ENCODE data around the gene MAFG. TPM values are rescaled to one million over a fixed set of nuclear protein-coding genes. Genes with fewer than 3 reads are reported as not detected.

MAFG gene
- total and polyA plus RNA-seq, 2 of the 13 experiments (the other 11 are each of a cell fraction or from before 2014, with no cell fraction given), result 14.5 to 20.0 TPM

DNA sequence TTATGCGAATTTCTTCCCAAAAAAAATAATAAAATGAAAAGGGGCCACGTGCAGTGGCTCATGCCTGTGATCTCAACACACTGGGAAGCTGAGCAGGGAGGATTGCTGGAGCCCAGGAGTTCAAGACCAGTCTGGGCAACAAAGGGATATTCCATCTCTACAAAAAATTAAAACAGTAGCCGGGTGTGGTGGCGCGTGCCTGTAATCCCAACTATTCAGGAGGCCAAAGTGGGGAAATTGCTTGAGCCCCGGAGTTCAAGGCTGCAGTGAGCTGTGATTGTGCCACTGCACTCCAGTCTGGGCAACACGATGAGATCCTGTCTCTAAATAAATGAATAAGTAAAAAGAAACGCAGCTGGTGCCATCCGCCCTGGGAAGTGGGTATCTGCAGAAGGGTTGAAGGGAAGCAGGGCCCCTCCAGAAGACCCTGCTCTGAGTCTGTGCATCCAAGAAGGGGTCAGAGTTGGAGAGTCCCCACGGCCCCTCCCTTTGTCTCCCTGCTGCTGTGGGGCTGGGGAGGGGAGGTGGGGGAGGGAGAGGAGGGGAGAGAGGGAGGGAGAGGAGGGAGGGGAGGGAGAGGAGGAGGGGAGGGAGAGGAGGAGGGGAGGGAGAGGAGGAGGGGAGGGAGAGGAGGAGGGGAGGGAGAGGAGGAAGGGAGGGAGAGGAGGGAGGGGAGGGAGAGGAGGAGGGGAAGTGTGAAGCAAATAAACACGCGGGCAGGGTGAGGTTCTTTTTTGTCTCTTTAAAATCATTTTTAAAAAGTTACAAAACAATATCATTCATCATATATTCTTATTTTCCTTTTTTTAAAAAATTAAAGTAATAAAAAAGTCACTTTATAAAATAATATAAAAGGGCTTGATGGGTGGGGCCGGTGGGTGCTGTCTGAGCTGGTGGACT is 24.5 kb upstream of the MAFG start (continued):
- TF ChIP-seq, protein P1, sequence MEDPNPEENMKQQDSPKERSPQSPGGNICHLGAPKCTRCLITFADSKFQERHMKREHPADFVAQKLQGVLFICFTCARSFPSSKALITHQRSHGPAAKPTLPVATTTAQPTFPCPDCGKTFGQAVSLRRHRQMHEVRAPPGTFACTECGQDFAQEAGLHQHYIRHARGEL (CRISPR knock-in tag; IDR thresholded peaks at IDR 0.05), result no peak
- TF ChIP-seq KDM2A (CRISPR knock-in tag; IDR thresholded peaks at IDR 0.05; ENCODE audit: borderline replicate concordance, low read depth) (peak; percentile 60), REL (CRISPR knock-in tag; conservative IDR thresholded peaks at IDR 0.05) (no peak), SOX6 (IDR thresholded peaks at IDR 0.05) (no peak), SOX6 (CRISPR knock-in tag; IDR thresholded peaks at IDR 0.05) (no peak), AGO2 (optimal IDR thresholded peaks at IDR 0.05; ENCODE audit: low read depth, low read length) (peak; percentile 60), HIC2 (CRISPR knock-in tag; IDR thresholded peaks at IDR 0.05; ENCODE audit: low read depth) (no peak), ZFP90 (CRISPR knock-in tag; IDR thresholded peaks at IDR 0.05; ENCODE audit: borderline replicate concordance) (no peak), MAF1 (CRISPR knock-in tag; IDR thresholded peaks at IDR 0.05; ENCODE audit: borderline replicate concordance) (no peak), CBX1 (IDR thresholded peaks at IDR 0.05; ENCODE audit: low read depth) (no peak), ZNF441 (CRISPR knock-in tag; IDR thresholded peaks at IDR 0.05; ENCODE audit: borderline replicate concordance) (no peak), ZNF737 (CRISPR knock-in tag; IDR thresholded peaks at IDR 0.05; ENCODE audit: borderline replicate concordance) (no peak), CEBPG (CRISPR knock-in tag; IDR thresholded peaks at IDR 0.05) (no peak), ZNF276 (CRISPR knock-in tag; IDR thresholded peaks at IDR 0.05; ENCODE audit: low read depth) (no peak), KDM5A (IDR thresholded peaks at IDR 0.05; ENCODE audit: borderline replicate concordance, low read length) (no peak), GLI4 (CRISPR knock-in tag; IDR thresholded peaks at IDR 0.05; ENCODE audit: borderline replicate concordance) (no peak), PLSCR1 (CRISPR knock-in tag; IDR thresholded peaks at IDR 0.05; ENCODE audit: borderline replicate concordance) (no peak), ZNF225 (CRISPR knock-in tag; IDR thresholded peaks at IDR 0.05) (no peak), FOXO1 (CRISPR knock-in tag; IDR thresholded peaks at IDR 0.05) (no peak), POLR2AphosphoS2 (IDR thresholded peaks at IDR 0.05; ENCODE audit: low read depth, low read length) (peak; percentile 48; the same call in 1 of the 2 replicates), SNAPC5 (CRISPR knock-in tag; IDR thresholded peaks at IDR 0.05; ENCODE audit: borderline replicate concordance) (no peak), NFIC (IDR thresholded peaks at IDR 0.05; ENCODE audit: low read length) (peak; percentile 51; the same call in 1 of the 2 replicates), ZNF607 (CRISPR knock-in tag; IDR thresholded peaks at IDR 0.05; ENCODE audit: borderline replicate concordance) (no peak), NR3C1 (CRISPR knock-in tag; IDR thresholded peaks at IDR 0.05) (no peak), SMAD3 (CRISPR knock-in tag; IDR thresholded peaks at IDR 0.05) (0 out of 2 replicates have a peak, but pooled peaks have one; percentile 38), NFKBIZ (CRISPR knock-in tag; IDR thresholded peaks at IDR 0.05) (0 out of 2 replicates have a peak, but pooled peaks have one; percentile 20)

Measured in HepG2 (cell line).